Calu3 (cell line): ENCODE results near the gene LAMTOR3. TPM values are rescaled to one million over a fixed set of nuclear protein-coding genes. Genes with fewer than 3 reads are reported as not detected.
A peak's percentile ranks its signal among the peaks of the same experiment; 100 is the strongest.

Experiments
- BruUV-seq: library from RNA; stranded (reverse); fragments of 400-500 nt; replicated peaks from 2 replicates; lab custom pipeline; 2021; lab: Mats Ljungman, UMichigan
- CTCF ChIA-PET: fragments of 300-600 bp; sonication (Branson Sonifier 250); formaldehyde crosslinking; loops from one replicate; lab custom pipeline; 2022; ENCODE audit warnings: antibody characterized with exemption; lab: Charles Lee
- DNase-seq: peaks from one replicate; pipeline ENCODE4 v3.0.0; 2022
- H3K27ac Mint-ChIP-seq: one replicate; pipeline ENCODE4 v1.8.0; 2022; ENCODE audit warnings: mixed read lengths; ENCODE audit not compliant: unreplicated experiment
- H3K27me3 Mint-ChIP-seq: one replicate; pipeline ENCODE4 v1.8.0; 2022; ENCODE audit warnings: mixed read lengths; ENCODE audit not compliant: unreplicated experiment
- H3K36me3 Mint-ChIP-seq: one replicate; pipeline ENCODE4 v1.8.0; 2022; ENCODE audit warnings: mild to moderate bottlenecking, moderate library complexity, mixed read lengths; ENCODE audit not compliant: insufficient read depth, unreplicated experiment
- H3K4me1 Mint-ChIP-seq: one replicate; pipeline ENCODE4 v1.8.0; 2022; ENCODE audit warnings: mild to moderate bottlenecking, low read depth, mixed read lengths; ENCODE audit not compliant: unreplicated experiment
- H3K4me3 Mint-ChIP-seq: one replicate; pipeline ENCODE4 v1.8.0; 2022; ENCODE audit warnings: mild to moderate bottlenecking, low read depth, moderate library complexity, mixed read lengths; ENCODE audit not compliant: unreplicated experiment
- H3K9me3 Mint-ChIP-seq: one replicate; pipeline ENCODE4 v1.8.0; 2022; ENCODE audit warnings: low read depth, mixed read lengths; ENCODE audit not compliant: unreplicated experiment
- intact Hi-C: fragments of 100-400 bp; cut with micrococcal nuclease; formaldehyde crosslinking; loops from one replicate; pipeline ENCODE4 v1.10.0; 2022; ENCODE audit not compliant: unreplicated experiment
- total RNA-seq: library from RNA; stranded (reverse); gene quantifications from 2 replicates; pipeline ENCODE4 v1.2.3, GENCODE V29; 2022
- TF ChIP-seq, protein P1 (sequence below): fragments of 200-600 bp; IDR thresholded peaks from one replicate; pipeline ENCODE4 v1.8.0; 2022; ENCODE audit warnings: antibody characterized with exemption; ENCODE audit not compliant: unreplicated experiment

The LAMTOR3 gene
- total RNA-seq, 1 experiment from 2014 or later, result 19.2 TPM

DNA sequence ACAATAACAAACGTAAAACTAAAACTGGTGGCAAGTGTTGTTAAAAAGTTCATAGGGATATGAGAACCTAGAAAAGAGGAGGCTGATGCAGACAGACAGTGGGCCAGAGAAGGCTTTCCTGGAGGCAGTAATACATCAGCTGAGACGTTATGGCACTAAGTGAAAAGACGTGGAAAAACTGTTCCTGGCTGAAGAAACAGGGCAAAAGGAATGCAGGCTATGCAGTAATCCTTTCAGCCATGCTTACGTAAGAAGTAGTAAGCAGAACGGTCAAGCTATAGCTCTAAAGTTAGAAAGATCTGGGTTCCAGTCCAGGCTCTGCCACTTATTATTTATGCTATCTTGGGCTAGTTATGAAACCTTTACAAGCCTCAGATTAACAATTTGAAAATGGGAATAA lies 6.4 kb downstream of the LAMTOR3 start:
- Mint-ChIP-seq H3K9me3 (no peaks in the 10 kb centered on the region), H3K4me3 (no peak overlapping the region), H3K36me3 (peaks cover 4% of the 10 kb centered on the region), H3K27me3 (no peaks in the 10 kb centered on the region), H3K27ac (no peak overlapping the region), H3K4me1 (no peaks in the 10 kb centered on the region)
- no peak for DNase-seq
- intact Hi-C loops, result loop anchor here (5.0 kb wide), 1 partner anchor 326 kb away; the partner anchor contains the start of gene TRMT10A
- CTCF ChIA-PET, result no interaction called here
- no TSS peak for BruUV-seq
- TF ChIP-seq, protein P1, sequence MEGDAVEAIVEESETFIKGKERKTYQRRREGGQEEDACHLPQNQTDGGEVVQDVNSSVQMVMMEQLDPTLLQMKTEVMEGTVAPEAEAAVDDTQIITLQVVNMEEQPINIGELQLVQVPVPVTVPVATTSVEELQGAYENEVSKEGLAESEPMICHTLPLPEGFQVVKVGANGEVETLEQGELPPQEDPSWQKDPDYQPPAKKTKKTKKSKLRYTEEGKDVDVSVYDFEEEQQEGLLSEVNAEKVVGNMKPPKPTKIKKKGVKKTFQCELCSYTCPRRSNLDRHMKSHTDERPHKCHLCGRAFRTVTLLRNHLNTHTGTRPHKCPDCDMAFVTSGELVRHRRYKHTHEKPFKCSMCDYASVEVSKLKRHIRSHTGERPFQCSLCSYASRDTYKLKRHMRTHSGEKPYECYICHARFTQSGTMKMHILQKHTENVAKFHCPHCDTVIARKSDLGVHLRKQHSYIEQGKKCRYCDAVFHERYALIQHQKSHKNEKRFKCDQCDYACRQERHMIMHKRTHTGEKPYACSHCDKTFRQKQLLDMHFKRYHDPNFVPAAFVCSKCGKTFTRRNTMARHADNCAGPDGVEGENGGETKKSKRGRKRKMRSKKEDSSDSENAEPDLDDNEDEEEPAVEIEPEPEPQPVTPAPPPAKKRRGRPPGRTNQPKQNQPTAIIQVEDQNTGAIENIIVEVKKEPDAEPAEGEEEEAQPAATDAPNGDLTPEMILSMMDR, result no peak

- DNase-seq, result no peak
- Mint-ChIP-seq H3K27me3 (no peaks in the 10 kb centered on the region), H3K4me3 (no peak overlapping the region), H3K27ac (no peak overlapping the region), H3K36me3 (peaks cover 4% of the 10 kb centered on the region), H3K9me3 (no peaks in the 10 kb centered on the region), H3K4me1 (no peaks in the 10 kb centered on the region)
- TF ChIP-seq, protein P1, result no peak
- BruUV-seq, result no TSS peak
- CTCF ChIA-PET, result no interaction called here
- intact Hi-C loops, result loop anchor here (5.0 kb wide), 1 partner anchor 324 kb away; the partner anchor contains the start of gene TRMT10A
These were observed 8.1 kb downstream of the LAMTOR3 start for GRCh38 chr4:99886146-99886545.

DNA sequence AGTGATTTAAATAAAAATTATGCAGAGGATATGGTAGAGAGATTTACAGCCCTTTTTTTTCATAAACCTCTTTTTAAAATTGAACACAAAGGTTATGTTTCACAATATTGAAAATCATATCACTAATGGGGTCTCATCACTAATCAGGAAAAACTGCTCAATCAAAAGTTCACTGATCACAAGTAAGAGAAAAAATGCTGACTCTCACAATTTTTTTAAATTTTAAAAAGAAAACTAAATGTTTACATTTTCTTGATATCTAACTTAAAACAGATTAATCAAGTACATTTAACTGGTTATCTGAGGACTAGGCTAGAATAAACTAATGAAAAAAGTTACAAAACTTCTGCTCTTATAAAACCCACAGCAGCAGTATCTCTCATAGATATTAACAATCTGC lies 8.5 kb downstream of the LAMTOR3 start:
- intact Hi-C loops, result loop anchor here (2.0 to 5.0 kb wide), 2 partner anchors 69 to 323 kb away; partner anchors contain the start of genes DAPP1 and TRMT10A
- no peaks in the 10 kb centered on the region for H3K4me1 Mint-ChIP-seq
- no TSS peak for BruUV-seq
- no peaks in the 10 kb centered on the region for H3K27me3 Mint-ChIP-seq
- H3K36me3 Mint-ChIP-seq, result peaks cover 4% of the 10 kb centered on the region
- CTCF ChIA-PET, result interaction anchor here (1.0 kb wide), 1 partner anchor 74 kb away, joined by 3 read pairs; no protein-coding TSS in a partner anchor
- TF ChIP-seq, protein P1, result no peak
- no peaks in the 10 kb centered on the region for H3K9me3 Mint-ChIP-seq
- no peak overlapping the region for H3K27ac Mint-ChIP-seq
- DNase-seq, result no peak
- no peak overlapping the region for H3K4me3 Mint-ChIP-seq

DNA sequence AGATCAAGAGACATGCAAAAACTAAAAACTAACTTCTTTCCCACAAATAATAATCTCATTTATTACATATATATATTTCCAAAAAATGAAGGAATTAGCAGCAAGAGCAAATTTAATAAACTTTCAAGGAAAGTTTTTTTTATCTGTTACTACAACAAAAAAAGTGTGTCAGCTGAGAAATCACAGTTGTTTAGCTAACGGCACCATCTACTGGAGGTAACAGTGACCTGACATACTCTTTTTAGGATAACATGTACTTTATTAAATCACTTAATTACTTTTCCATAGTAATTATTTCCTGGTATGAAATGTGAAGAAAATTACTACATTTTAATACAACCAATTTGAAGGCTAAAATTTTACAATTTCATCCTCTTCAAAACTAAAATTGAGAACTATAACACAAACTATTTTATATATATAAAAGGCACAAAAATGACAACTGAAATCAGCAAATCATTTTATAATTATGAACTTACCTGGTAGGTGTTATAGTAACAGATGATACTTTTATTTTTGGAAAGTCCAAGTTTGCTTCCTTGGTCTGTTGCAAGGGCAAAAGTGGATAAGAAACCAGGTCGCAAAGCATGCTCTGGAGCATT lies 9.1 kb downstream of the LAMTOR3 start:
- H3K27ac Mint-ChIP-seq, result no peak overlapping the region
- no peaks in the 10 kb centered on the region for H3K4me1 Mint-ChIP-seq
- H3K4me3 Mint-ChIP-seq, result no peak overlapping the region
- H3K9me3 Mint-ChIP-seq, result no peaks in the 10 kb centered on the region
- CTCF ChIA-PET, result interaction anchor here (0.7 to 1.0 kb wide), 3 partner anchors 73 to 1166 kb away, joined by 3 to 4 read pairs (median 3); no protein-coding TSS in a partner anchor
- H3K36me3 Mint-ChIP-seq, result peaks cover 4% of the 10 kb centered on the region
- TF ChIP-seq, protein P1, result no peak
- peak; percentile 11 for DNase-seq
- no TSS peak for BruUV-seq
- H3K27me3 Mint-ChIP-seq, result no peaks in the 10 kb centered on the region
- intact Hi-C loops, result loop anchor here (2.0 to 5.0 kb wide), 2 partner anchors 68 to 323 kb away; partner anchors contain the start of genes DAPP1 and TRMT10A
